ENCODE data around the gene MGST2. TPM values are rescaled to one million over a fixed set of nuclear protein-coding genes. Genes with fewer than 3 reads are reported as not detected.

The MGST2 gene
- total and polyA plus RNA-seq, 2 experiments from 2014 or later, result 4.6 to 19.1 TPM

DNA sequence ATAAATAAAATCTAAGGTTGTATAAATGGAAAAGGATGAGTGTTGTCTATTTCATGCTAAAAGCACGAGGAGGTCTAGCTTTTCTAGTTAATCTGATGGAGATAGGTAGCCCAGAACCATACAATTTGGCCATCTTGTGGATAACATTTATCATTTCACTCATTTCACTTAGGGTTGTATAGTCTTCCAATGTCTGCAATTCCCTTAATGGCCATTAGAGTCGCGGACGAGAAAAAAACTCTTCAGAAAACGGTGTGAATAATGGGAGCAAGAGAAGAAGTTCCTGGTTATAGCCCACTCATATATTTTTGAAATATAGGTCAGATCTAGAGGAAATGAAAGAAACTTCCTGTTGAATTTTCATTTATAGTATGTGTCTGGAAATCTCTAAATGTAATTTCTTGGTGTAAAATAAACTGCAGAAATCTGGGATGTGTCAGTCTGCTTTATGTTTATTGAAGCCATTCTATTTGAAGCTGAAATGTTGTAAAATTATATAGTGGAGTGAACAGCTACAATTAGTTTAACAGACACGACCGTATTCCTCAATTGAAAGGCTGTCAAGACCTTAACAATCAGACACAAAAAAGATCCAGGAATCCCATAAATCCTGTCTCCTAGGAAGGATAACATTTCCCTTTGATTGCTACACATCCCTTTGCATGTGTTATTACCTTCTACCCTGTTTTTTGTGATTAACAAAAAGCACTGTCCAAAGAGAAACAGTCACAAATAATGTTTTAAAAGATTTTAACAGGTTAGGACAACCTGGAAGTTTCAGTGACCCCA is 47.7 kb upstream of the MGST2 start:
- Histone ChIP-seq H3K4me1 (ENCODE audit: insufficient read depth) (peaks cover 7% of the 10 kb centered on the region), H3K4me3 (no peak overlapping the region), H3F3A (replicated peaks; ENCODE audit: low read depth) (no peaks in the 10 kb centered on the region), H3K79me2 (replicated peaks; ENCODE audit: insufficient read depth) (no peaks in the 10 kb centered on the region), H3K4me2 (no peak overlapping the region), H3K27me3 (ENCODE audit: insufficient read depth) (peaks cover 22% of the 10 kb centered on the region), H3K36me3 (ENCODE audit: insufficient read depth) (no peaks in the 10 kb centered on the region), H3K27ac (ENCODE audit: low read depth) (no peak overlapping the region), H4K20me1 (replicated peaks; ENCODE audit: insufficient read depth) (no peaks in the 10 kb centered on the region; the same call in 1 of the 2 replicates), H3K9me2 (ENCODE audit: insufficient read depth) (no peaks in the 10 kb centered on the region), H2AFZ (no peak overlapping the region)
- TF ChIP-seq CREB1 (CRISPR knock-in tag; IDR thresholded peaks at IDR 0.05; ENCODE audit: low read depth), result no peak
- TF ChIP-seq REST (IDR thresholded peaks at IDR 0.05; ENCODE audit: unreplicated experiment), result no peak
- TF ChIP-seq, protein P1, sequence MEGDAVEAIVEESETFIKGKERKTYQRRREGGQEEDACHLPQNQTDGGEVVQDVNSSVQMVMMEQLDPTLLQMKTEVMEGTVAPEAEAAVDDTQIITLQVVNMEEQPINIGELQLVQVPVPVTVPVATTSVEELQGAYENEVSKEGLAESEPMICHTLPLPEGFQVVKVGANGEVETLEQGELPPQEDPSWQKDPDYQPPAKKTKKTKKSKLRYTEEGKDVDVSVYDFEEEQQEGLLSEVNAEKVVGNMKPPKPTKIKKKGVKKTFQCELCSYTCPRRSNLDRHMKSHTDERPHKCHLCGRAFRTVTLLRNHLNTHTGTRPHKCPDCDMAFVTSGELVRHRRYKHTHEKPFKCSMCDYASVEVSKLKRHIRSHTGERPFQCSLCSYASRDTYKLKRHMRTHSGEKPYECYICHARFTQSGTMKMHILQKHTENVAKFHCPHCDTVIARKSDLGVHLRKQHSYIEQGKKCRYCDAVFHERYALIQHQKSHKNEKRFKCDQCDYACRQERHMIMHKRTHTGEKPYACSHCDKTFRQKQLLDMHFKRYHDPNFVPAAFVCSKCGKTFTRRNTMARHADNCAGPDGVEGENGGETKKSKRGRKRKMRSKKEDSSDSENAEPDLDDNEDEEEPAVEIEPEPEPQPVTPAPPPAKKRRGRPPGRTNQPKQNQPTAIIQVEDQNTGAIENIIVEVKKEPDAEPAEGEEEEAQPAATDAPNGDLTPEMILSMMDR (conservative IDR thresholded peaks at IDR 0.05; ENCODE audit: low read depth in 2 of 2), result peak; percentile 34 to 61; a peak in 2 of 4 replicates
- Mint-ChIP-seq H3K27ac (no peak overlapping the region), H3K4me1 (0 out of 3 replicates have a peak, but pooled peaks cover 4% of the 10 kb centered on the region), H3K36me3 (ENCODE audit: low read depth) (no peaks in the 10 kb centered on the region), H3K9me3 (no peaks in the 10 kb centered on the region), H3K27me3 (ENCODE audit: insufficient read depth, low read depth, poor library complexity) (peaks cover 16% of the 10 kb centered on the region), H3K4me3 (no peak overlapping the region)
- DNase-seq (ENCODE audit: low spot score) (peak; percentile 63), ATAC-seq (peak; percentile 69)

GRCh38 chr4:139619644-139620043 is 46.0 kb upstream of the MGST2 start:
- H3K36me3 ChIP-seq (ENCODE audit: insufficient read depth), result no peaks in the 10 kb centered on the region
- no peaks in the 10 kb centered on the region; the same call in 1 of the 2 replicates for H4K20me1 ChIP-seq (replicated peaks; ENCODE audit: insufficient read depth)
- peaks cover 39% of the 10 kb centered on the region for H3K27me3 ChIP-seq (ENCODE audit: insufficient read depth)
- no peaks in the 10 kb centered on the region for H3F3A ChIP-seq (replicated peaks; ENCODE audit: low read depth)
- H3K36me3 Mint-ChIP-seq (ENCODE audit: low read depth), result no peaks in the 10 kb centered on the region
- peaks cover 12% of the 10 kb centered on the region for H3K4me1 Mint-ChIP-seq
- DNase-seq (ENCODE audit: low spot score) (peak; percentile 79), ATAC-seq (peak; percentile 82)
- TF ChIP-seq, protein P1 (conservative IDR thresholded peaks at IDR 0.05; ENCODE audit: low read depth in 2 of 2), result peak; percentile 74
- TF ChIP-seq EZH2 (IDR thresholded peaks at IDR 0.05; ENCODE audit: low read depth, unreplicated experiment) (no peak), CREB1 (CRISPR knock-in tag; IDR thresholded peaks at IDR 0.05; ENCODE audit: low read depth) (no peak), REST (IDR thresholded peaks at IDR 0.05; ENCODE audit: unreplicated experiment) (no peak)
- no peak overlapping the region for H3K27ac ChIP-seq (ENCODE audit: low read depth)
- no peaks in the 10 kb centered on the region for H3K9me2 ChIP-seq (ENCODE audit: insufficient read depth)
- H3K9me3 Mint-ChIP-seq, result no peaks in the 10 kb centered on the region
- no peak overlapping the region for H2AFZ ChIP-seq
- H3K4me2 ChIP-seq, result no peak overlapping the region
- no peaks in the 10 kb centered on the region for H3K79me2 ChIP-seq (replicated peaks; ENCODE audit: insufficient read depth)
- no peak overlapping the region for H3K27ac Mint-ChIP-seq
- H3K4me3 ChIP-seq, result no peak overlapping the region
- H3K4me3 Mint-ChIP-seq, result no peak overlapping the region
- H3K27me3 Mint-ChIP-seq (ENCODE audit: insufficient read depth, low read depth, poor library complexity), result peaks cover 34% of the 10 kb centered on the region
- peaks cover 7% of the 10 kb centered on the region for H3K4me1 ChIP-seq (ENCODE audit: insufficient read depth)

Data from GM23338 (cell line).